GM19025 (cell line): Measurements from ENCODE around the gene SORCS2.

Experiments used
- ATAC-seq: cut with Tn5 transposase; IDR thresholded peaks from one replicate; pipeline ENCODE4 v1.9.1; 2021; ENCODE audit warnings: mild to moderate bottlenecking, low read depth, moderate library complexity; ENCODE audit not compliant: unreplicated experiment

Gene SORCS2

DNA sequence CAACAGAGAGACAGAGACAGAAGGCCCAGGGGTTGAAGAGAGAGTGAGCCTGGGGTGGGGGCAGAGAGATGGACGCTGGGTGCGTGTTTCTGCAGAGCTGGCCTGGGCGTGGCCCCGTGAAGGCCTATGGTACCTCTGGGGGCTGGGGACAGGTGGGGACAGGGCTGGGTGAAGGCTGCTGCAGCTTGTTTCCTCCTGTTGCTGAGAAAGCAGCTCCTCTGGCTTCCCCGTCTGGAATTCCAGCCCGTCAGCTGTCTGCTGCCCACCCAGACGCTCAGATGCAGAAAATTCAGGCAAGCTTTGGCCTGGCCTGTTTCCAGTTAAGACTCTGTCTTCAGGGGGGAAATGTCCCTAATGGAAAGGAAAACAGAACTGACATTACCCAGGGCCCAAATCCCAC lies 319.2 kb downstream of the SORCS2 start:
- ATAC-seq: no peak

DNA sequence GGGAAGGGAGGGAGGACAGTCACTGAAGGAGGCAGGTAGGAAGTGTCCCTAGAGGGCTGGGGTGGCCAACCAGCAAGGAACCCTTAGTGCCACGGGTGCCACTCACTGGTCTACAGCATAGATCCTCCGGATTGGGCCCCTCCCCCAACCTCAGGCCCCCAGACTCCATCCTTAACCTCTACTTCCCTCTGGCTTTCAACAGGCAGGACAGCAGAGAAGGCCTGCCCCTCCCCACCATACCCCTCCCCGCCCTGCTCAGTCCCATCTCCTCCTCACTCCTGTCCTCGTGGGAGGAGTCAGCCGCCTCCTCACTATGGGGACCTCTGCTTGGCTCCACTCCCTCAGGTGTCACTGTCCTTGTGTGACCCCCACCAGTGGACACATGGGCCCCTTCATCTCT lies 320.1 kb downstream of the SORCS2 start:
- no peak for ATAC-seq

DNA sequence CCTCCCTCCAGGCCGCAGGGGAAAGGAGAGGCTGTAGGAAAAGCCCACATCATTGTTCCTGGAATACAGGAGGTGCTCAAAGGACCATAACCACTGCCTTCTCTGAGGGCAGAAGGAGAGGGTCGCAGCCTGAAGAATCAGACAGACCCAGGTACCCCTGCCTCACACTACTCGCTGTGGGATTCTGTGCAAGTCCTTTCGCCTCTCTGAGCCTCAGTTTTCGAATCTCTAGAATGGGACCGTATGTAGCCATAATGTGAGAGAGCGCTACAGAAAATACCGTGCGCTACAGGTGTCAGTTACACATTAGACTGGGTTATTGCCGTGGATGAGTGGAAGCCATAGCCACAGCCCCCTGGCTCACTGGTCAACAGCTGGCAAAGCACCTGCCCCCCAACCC lies 320.6 kb downstream of the SORCS2 start:
- ATAC-seq: no peak

DNA sequence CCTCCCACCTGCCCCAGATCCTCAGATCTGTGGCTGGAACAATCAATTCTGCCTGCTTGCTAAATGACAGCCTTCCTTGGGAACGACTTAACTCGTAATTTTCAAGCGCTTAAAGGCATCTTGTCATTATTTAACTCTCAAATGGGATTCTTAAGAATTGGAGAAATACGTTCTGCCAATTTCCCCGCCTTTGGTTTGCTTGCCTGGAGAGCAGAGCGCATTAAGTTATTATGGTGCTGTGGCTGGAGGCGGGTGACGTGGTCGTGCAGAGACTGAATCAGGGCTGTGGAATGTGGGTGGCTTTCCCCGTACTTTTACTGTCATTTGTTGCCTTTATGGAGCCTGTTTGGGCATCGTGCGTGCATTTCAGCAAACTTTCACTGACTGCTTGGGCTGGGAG lies 321.3 kb downstream of the SORCS2 start:
- no peak for ATAC-seq

DNA sequence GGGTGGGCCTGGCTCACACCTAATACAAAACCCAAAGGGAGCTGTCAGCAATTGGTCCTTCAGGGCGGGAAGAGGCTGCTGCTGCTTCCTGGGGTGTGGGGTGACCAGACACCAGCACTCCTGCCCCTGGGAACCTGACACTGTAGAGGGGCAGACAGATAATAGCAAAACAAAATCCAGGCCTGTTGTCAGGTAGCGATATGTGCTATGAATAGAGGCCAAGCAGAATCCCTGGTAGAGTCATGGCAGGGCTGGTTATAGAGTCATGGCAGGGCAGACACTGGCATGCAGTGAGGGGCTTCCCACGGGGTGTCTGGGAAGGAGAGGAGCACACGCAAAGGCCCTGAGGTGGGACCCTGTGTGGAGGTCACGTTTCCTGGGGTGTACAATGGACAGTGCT lies 321.9 kb downstream of the SORCS2 start:
- ATAC-seq: no peak

DNA sequence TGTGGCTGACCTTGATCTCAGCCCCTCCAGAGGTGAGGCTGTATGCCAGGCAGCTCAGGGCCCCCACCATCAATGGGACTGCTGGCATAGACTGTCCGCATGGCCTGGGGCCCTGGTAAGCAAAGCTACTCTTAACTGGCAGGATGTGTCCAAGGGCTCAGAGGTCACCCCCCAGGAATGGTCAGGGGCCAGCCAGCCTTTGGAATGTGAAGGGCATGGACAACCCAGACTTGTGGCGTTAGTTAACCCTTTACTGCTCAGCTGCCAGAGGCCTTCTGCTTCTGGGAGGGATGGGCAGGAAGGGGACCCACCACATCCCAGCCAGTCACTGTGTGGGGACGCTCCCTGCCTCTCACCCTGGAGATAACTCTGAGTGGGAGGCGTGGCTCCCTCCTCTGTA lies 322.5 kb downstream of the SORCS2 start:
- ATAC-seq: no peak

DNA sequence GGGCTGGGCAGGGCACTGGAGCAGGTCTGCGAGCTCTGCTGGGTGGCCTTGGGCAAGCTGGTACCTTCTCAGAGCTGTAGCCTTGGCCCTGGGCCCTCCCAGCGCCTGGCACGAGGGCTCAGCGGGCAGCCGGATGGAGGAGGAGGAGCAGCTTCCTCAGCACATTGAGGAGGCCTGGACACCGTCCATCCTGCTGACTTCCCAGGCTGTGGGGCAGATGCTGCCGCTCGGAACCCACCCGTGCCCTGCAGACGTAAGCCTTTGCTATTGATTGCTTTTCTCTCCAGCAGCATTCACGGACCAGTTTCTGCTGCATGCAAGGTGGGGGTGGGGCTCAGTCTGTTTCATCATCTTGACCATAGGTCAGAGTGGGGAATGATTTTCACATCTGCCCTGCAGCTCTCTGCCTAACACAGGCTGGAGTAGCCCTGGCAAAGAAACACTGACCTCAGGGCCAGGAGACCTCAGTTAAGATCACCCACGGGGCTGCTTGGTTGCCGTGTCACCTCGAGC lies 323.1 kb downstream of the SORCS2 start:
- ATAC-seq: no peak

DNA sequence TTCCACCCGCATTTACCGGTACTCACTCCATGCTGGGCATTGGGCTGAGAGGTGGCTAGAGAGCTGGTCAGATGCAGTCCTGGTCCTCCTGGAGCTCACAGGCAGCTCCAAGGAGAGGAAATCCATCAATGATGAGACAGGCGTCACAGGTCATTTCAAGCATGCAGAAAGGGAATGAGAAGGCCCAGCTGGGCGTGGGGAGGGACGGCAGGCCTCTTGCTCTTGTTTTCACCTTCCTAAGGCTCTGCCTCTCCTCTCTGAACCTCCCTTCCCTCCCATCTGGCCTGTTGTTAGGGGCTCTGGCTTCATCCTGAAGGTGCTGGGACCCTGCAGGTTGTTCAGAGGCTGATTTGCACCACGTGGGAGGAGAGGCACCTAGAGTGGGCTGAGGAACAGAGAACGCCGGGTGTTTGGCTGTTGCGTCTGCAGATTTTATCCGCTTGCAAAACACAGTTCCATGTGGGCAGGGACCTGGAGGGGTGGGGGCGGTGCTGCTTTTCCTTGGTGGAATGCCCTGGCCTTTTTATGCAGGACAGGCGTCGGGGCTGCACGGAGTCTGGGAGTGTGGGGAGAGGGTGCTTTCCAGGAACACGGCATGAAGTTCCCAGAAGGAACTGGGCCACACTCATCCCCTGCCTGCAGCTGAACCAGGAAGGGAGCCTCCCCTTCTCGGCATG lies 323.9 kb downstream of the SORCS2 start:
- no peak for ATAC-seq

DNA sequence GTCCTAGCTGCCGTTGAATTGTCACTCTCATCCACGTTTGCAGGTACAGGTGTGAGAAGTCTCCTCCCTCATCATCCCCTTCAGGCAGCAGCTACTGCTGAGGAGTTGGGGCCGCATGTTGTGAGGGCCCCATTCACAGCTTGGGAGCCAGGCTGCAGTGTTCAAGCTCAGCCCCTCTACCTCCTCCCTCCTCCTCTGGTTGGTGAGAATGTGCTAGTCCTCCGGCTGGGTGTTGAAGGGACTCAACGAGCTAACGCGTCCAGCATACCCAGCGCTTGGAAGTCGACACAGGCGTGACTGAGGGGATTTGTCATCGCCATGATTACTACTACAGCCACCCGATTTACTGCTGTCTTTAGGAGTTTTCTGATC lies 324.4 kb downstream of the SORCS2 start:
- no peak for ATAC-seq

DNA sequence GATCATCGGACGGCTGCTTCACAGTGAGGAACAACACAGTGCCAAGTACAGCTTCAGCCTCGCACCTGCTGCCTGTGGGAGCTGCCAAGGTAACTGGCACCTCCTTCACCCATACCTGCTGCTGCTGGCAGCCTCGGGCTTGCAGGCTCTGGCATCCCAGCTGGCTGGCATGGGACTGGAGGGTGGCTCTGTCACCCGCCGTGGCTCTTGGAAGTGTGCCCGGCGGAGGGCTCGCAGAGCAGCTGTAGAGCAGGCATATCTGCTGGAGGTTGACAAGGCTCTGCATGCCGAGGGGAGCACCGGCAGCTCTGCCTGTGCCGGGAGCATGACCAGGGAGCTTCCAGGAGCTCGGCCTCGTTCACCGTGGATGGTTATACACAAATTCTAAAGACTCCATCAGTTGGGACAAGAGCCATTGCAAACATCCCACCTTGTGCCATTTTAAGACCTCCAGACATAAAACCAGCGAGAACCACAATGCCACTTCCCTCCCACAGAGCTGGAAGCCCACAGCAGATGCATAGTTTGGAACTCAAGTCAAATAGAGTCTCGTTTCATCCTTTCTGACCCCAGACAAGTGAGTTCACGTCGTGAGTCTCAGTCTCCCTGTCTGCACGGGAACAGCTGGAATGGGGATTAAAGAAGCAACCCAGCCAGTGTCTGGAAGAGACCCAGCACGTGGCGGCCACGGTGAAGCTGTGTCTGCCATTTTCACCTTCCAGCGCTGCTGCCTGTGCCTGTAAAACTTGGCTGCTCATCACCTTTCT lies 326.7 kb downstream of the SORCS2 start:
- no peak for ATAC-seq

DNA sequence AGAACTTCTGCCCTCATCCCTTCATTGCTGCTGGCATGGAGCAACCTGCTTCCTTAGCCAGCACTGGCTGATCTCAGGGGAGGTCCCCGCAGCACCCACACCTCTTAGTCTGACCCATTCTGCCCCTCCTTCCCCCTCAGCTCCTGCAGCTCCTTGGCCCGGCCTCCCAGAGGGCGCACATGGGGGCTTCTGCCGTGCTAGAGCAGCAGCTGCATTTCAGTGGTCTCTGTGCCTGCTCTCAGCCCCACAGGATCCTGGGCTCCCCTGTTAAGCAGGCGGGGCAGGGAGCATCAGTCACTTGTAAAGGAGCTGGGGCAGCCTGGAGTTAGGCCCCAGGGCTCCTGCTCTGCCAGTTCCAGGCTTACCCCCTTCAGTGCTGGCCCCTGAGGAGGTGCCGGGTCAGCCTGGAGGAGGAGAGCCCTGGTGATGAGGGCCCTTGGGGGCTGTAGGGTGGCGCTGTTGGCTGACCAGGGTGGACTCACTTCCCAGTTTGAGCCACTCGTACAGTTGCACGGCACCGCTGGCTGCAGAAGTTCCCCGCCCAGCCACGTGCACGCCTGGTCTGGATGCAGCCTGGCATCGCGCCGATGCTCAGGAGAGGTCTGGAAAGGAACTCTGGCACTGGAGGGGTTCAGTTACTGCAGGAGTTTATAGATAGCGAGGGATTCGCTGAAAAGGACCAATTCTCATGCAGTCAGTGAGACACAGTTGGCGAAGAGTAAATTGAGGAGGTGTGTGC lies 327.5 kb downstream of the SORCS2 start:
- no peak for ATAC-seq

DNA sequence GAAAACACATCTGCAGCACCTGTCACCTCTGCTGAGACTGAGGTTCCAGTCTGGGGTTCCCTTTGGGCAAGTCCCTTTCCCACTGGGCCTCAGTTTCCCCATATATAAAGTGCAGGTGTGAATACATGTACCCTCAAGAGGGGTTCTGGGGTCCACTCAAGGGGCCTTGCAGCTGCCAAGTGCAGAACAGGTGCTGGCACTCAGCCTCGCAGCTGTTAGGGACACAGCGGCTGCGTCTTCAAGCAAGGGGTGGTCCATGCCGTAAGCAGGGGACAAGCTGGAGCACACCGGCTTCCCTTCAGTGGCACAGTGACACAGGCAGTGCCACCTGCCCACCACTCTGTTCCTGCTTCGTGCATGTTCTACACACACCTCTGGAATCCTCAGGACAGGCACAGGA lies 329.3 kb downstream of the SORCS2 start:
- ATAC-seq: no peak

DNA sequence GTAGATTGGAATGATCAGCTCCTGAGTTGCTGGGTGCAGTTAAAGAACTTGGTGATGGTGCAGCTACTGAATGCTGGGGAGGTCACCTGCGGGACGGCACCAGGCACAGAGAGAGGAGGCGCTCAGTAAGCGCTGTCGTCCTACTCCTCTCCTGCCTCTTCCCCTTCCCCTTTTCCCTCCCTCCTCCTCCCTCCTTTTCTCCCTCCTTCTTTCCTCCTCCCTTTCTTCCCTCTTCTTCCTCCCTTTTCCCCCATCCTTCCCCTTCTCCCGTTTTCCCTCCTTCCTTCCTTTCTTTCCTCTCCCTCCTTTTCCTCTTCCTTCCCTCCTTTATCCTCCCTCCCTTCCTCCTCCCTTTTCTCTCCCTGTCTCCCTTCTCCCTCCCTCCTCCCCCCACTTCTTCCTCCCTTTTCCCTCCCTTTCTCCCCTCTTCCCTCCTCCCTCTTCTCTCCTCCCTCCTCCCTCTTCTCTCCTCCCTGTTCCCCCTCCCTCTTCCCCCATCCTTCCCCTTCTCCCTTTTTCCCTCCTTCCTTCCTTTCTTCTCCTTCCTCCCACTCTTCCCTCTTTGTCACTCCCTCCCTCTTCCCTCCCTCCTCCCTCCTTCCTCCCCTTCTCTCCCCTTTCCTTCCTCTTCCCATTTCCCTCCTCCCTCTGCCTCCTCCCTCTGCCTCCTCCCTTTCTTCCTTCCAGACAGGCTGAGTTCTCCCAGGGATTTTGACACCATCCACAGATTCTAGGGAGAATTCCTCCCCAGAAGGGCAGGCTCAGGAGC lies 330.3 kb downstream of the SORCS2 start:
- no peak for ATAC-seq

DNA sequence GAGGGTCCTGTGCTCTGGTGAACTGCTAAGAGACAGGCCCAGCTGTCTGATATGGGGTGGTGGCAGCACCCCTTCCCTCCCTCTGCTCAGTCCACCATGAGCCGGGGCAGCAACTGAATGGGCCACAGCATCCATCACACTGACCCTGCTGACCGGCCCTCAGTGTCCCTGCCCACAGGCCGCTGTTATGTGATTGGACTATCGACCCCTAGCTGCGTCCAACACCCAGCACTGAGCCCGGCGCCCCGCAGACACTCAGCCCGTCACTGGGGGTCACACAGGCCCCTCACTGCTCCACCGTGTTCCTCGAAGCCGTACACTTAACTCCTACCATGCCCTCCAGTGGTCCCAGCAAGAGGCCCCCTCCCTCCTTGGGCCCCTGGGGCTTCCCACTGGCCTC lies 331.2 kb downstream of the SORCS2 start:
- no peak for ATAC-seq

DNA sequence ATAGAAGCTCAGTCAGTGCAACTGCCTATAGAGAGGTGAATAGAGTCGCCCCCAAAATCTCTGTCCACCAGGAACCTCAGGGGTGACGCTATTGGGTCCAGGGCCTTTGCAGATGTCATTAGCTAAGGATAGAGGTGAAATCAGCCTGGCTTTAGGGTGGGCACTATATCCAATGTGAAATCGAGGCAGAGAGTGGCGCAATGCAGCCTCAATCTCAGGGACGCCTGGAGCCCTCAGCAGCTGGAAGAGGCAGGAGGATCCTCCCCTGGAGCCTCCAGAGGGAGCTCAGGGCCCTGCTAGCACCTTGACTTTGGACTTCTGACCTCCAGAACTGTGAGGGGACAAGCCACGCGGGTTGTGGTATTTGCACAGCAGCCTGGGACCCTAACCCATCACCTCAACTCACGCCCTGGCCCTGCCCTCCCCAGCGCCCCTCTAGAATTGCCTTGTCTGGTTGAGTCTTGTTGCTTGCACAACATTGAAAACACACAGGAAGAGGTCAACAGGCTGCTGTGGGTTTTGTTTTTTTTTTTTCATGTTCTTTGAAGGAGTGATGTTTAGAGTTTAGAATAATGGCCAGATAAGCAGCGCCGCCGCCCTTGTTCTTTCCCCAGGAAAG lies 331.8 kb downstream of the SORCS2 start:
- no peak for ATAC-seq

DNA sequence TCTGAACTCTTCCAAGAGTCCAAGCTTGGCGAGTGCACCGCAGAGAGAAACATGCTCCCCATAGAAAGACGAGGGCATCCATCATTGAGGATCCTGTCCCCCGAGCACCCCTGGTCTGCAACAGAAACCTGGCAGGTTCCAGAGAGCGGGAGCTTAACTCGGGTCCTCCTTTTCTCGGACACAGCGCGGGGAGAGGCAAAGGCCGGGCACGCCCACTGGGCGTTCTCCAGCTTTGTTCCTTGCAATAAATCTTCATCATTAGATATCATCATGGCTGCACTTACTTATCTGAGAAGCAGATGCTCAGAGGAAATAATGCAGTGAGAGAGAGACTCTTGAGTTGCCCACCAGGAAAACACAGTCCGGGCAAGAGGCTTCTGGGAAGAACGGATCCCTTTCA lies 332.5 kb downstream of the SORCS2 start:
- no peak for ATAC-seq

DNA sequence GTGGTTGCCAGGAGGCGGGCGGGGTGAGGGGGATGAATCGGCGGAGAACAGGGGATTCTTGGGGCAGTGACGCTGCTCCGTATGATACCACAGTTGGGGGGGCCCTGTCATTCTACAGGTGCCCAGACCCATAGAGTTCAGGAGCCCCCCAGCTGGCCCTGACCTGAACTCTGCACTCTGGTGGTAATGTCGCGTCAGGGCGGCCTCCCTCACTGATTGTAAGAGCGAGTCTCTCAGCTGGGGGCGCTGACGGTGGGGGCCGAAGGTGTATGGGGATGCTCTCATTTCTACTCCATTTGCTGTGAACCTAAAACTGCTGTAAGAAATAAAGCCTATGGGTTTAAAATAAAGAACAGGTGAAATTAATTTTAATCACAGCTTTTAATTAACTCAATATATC lies 334.2 kb downstream of the SORCS2 start:
- no peak for ATAC-seq

DNA sequence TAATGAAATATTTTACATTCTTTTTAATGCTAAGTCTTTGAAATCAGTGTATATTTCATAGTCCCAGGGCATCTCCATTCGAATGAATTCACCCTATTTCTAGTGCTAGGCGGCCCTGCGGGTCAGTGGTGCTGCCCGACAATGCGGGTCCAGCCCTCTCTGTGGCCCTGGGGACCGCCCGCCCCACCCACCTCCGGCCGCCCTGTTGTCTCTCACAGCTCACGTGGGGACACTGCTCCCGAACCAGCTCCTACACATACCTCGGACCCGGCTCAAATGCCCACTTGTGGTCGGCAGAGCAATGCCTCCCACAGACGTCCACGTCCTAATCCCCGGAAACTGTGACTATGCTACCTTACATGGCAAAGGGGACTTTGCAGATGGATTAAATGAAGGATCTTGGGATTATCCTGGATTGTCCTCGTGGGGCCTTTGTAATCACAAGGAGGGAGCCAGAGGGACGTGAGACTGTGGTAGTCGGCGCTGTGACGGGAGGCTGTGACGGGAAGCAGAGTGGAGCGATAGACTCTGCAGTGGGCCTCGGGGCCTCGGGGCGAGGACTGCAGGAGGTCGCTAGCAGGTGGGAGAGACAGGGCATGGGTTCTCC lies 334.7 kb downstream of the SORCS2 start:
- ATAC-seq: no peak

DNA sequence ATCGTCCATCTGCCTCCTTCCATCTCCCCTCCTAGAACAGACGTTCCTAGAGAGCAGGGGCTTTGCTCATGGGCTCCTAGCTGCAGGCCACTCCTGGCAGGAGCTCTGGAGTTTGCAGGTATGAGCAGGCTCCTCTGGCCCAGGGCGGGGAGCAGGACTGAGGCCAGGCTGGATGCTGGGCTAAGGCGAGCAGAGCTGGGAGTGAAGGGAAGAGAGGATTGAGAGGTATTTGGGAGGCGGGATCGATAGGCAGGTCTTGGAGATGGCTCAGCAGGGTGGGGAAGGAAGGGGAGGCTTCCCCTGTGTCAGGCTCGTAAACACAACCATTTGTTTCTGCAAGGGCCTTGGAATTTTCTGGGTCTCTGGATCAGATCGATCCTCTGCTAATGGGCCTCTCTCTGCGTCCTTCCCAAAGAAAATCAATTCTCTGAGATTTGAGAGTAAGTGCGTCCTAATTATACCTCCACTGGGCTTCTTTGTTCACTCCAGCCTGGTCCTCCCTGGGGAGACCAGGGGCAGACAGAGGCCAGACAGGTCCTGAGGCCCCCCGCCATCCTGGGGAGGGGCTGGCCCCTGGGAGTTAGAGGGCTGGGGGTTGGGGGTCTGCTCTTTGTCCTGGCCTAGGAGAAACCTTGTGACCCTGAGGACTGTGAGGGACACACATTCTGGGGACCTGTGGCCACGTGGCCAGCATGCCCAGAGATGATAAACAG lies 337.2 kb downstream of the SORCS2 start:
- no peak for ATAC-seq
